Kidney capillary endothelial cell (primary cell): Measurements from ENCODE around the gene MCM3AP.

Source experiments
- DNase-seq: peaks from one replicate; pipeline ENCODE4 v3.0.0-alpha.2; 2018; ENCODE audit warnings: low spot score

MCM3AP gene

DNA sequence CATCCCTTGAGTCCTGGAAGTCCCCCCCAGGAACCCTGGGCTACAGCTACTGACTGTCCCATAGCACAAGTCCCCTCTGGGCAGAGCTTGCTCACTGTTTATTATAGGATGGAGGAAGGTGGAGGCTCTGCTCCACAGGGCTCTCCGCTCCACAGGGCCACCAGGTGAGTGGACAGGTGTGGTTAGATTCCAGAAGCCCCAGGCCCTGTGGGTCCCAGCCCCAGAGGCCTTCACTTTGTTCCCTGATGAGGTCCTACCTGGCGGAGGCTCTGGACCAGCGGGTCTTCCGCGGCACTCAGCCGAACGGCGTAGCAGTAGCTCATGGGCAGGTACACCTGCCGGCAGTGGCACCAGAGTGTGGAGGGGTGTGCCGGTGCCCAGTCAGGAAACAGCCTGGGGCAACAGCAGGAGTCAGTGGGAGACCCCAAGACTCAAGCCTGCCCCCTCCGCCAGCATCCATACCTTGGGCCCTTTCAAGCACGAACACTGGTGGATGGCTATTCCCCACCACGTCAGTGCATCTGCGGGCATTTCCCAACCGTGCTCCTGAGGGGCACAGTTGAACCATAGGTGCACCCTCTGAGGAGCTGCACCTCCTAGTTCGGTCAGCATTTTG, 69.2 kb downstream of the MCM3AP start:
- DNase-seq, result no peak

GRCh38 chr21:46215436-46216131, 69.8 kb downstream of the MCM3AP start:
- DNase-seq, result no peak

DNA sequence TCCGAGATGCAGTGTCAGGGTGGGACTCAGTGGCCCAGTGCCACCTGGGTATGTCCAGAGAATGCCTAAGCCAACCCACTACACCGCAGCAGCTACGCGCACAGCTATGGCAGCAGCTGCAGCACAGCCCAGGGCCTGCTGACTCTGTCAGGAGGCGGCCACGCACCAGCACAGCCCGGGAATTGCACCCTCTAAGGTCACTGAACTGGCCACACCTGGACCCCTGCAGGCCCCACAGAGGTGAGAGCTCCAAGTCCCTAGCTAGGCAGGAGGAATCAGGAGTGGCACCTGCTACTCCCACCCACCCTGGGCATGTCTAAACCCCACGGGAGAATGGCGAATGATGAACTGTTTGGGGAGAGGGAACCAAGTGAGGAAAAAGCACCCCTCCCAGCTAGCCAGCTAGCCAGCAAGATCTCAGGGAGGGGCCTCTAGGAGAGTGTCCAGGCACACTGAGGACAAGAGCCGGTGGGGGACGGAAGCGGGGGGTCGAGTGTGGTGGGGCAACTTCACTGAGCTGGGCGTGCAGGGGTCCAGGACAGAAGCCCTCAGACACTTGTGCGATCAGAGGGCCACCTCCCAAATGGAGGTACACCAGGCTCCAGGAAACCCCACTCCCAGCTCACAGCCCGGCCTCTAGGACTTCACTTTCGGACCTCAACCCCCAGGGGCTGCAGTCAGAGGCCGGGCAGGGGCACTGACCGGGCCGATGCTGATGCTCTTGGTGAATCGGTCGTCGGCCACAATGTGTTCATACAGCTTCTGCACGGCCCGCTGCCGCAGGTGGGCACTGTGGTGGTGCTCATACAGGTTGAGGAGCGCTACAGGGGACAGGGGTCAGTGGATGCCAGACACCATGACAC, 70.7 kb downstream of the MCM3AP start:
- DNase-seq, result no peak

GRCh38 chr21:46213620-46214286, 71.7 kb downstream of the MCM3AP start:
- no peak for DNase-seq

DNA sequence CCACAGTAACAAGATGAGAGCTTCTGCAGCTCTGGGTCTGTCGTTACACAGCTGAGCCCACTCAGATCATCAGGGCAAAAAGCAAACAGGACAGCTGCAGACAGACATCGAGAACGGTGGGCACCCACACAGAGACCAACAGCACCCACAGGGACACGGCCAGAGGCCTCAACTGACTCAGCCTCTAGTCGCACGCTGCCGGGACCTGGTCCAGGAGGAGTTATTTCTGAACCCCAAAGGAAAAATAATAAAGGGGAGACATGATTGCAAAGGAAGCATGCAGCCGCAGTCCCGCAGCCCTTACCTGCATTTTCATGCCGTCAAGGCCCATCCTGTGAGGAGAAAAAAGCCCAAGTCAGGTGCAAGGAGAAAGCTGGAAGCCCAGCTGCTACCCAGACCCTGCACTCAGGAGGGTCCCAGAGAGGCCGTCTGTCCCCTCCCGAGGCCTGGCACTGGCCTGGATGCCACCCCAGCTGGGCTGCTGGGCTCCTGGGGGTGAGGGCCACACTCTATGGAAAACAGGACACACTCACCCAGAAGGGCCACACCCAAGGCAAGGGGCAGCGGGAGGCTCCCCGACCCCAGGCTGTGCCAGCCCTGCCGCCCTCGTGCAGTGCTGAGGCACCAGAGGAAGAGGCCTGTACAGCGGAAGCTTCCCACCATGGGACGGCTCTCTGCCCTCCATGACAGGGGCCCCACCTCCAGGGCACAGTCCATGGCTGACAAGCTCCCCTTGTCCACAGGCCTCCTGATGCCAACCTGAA, 72.5 kb downstream of the MCM3AP start:
- no peak for DNase-seq

- DNase-seq, result no peak
These were observed 73.4 kb downstream of the MCM3AP start for GRCh38 chr21:46211786-46212720.

DNA sequence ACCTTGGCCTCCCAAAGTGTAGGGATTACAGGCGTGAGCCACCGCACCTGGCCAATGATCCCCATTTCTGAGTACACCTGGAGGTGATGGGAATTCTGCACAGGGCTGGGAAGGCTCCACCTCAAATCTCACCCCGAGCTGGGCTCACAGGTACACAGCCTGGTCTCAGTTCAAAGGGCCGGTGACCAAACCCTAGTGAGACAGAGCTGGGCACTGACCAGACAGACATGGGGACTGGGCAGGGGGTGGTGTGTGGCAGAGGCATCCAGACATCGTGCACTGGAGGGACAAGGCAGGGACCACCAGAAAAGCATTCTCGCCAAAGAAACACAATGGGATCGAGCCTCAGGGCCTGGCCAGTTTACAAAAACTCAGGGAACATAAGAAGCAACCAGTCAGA, 74.0 kb downstream of the MCM3AP start:
- no peak for DNase-seq

GRCh38 chr21:46210378-46211136, 74.9 kb downstream of the MCM3AP start:
- no peak for DNase-seq

GRCh38 chr21:46208761-46209721, 76.4 kb downstream of the MCM3AP start:
- no peak for DNase-seq

DNA sequence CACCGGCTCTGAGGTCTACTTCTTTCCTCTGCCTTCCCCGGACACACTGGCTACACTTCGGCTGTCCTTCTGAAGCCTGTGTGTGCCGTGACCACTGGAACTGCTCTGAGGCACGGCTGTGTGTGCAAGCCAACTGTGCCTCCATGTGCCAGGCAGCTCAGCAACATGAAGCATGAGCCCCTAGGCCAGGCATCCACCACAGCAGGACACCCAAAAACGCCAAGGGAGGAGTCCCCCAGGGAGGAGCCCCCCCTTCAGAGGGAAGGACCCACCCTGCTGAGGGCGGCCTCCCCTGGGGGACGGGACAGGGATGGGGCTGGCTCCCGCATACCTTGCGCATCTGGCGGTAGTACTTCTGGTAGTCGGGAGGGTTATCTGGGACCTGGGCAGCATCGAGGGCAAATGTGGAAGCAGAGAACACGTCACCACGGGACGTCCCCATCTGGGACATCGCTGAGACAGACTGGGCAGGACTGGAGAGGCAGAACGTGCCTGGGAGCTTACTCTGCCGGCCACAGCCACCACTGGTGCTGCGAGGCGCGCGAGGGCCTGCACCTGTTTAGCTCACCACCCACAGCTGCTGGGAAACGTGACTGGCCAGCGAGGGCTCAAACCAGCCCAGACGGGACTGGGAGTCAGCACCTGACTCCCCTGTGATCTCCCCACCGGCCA, 77.4 kb downstream of the MCM3AP start:
- no peak for DNase-seq

DNA sequence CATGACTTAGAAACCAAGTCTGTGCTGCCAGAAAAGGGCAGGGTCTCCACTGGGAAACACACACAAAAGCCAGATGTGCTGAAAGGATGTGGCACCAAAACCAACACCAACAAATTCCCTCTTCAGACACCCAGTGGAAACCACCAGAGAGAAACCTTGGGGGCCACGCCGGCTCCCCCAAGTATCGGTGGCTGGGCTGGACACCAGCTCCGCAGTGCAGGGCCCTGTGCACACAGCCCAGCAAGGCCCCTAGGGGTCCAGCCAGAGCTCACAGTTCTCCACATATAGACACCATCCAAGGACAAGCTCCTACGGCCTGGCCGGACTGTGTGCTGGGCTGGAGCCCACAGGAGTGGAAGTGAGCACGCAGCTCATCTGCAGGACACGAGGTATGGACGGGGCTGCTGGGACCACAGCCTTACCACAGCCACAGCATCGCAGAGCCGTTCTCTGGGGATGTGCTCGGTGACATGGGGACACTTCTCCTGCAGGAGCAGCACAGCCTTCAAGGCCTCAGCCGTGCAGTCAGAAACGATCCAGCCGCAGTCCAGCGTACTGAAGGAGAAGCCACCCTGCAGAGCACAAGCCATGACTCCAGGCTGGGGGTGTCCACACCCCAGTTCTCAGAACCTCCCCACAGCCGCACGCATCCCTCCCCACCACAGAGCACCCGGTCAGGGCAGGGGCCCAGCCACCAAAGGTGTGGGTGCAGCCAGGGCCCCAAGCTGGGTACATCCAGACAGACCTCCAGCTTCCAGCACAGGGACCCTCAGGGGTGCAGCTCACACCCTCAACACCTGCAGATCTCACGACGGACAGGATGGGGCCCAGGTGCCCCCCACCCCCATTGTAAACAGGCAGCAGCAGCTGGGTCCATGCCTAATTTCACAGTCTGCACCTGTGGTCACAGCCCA, 78.1 kb downstream of the MCM3AP start:
- DNase-seq, result no peak

DNA sequence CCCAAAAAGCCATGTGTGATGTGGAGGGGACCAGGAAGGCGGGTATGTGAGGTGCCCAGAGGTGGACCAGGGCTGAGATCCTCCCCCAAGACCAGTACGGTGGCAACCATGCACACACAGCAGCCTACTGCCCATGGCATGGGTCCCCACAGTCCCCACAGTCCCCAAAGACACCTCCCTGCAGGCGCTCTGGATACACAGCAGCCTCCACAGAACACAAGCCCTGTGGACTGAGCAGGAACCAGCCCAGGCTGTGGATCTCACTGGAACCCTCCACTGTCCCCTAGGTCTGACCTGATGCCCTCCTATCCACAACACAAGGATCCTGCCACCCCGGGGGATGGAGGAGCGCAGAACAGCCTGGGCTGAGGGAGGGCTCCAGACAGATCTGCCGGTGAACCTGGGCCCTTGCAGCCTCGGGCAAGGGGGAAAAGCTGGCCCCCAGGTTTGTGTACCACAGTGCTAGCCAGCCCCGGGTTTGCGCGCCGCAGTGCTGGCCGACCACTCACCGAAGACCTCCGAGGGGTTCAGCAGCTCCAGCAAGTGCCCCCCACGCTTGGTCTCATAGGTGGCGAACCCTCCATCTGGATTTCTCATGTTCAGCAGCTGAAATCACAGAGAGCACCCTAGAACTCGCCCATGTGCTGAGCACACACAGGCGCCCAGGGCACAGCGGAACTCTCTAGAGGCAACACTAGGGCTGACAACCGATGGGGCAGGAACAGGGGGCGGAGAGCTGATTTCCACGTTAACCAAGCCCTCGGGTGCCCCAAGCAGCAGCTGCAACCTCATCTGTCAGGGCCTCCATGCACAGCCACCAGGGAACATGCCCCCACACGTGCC, 79.0 kb downstream of the MCM3AP start:
- no peak for DNase-seq

GRCh38 chr21:46205766-46206162, 79.6 kb downstream of the MCM3AP start:
- DNase-seq, result no peak

- DNase-seq, result no peak
These were observed 80.2 kb downstream of the MCM3AP start for GRCh38 chr21:46205166-46205565.

DNA sequence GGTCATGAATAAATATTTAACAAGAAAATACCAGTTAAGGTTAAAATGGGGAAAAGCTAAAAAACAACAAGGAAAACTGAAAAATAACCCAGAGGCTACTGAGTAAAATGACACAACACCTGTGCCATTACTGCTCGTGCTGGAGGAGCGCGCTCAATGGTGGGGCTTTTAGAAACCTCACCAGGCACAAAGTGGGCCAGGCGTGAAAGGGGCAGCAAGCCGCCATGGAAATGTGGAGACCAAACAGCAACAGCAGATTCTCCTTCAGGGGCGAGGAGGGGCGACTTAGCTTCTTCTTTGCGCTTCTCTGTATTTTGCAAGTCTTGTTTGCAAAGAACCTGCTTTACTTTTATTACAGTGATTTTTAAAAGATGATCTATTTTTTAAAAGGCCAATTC, 82.2 kb downstream of the MCM3AP start:
- DNase-seq, result no peak

DNA sequence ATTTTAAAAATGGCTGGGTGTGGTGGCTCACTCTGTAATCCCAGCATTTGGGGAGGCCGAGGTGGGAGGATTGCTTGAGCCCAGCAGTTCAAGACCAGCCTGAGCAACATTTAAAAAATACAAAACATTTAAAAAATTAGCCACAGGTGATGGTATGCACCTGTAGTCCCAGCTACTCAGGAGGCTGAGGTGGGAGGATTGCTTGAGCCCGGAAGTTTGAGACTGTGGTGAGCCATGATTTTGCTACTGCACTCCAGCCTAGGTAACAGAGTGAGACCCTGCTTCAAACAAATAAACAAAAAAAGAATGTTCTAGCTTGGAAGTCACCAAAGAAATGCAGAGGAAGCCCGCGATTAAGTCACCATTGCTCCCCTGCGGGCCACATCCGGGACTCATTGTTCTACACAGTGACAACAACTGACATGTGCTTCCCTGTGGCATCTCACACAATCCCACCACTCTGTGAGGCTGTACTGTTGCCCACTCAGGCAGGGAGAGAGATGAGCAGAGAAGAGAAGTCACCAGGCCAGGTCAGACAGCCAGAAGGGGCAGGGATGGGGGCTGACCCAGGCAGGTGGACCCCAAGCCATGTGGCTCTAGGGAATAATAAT, 82.7 kb downstream of the MCM3AP start:
- DNase-seq, result peak; percentile 54
